ENCODE data around the gene DBP.

DNA sequence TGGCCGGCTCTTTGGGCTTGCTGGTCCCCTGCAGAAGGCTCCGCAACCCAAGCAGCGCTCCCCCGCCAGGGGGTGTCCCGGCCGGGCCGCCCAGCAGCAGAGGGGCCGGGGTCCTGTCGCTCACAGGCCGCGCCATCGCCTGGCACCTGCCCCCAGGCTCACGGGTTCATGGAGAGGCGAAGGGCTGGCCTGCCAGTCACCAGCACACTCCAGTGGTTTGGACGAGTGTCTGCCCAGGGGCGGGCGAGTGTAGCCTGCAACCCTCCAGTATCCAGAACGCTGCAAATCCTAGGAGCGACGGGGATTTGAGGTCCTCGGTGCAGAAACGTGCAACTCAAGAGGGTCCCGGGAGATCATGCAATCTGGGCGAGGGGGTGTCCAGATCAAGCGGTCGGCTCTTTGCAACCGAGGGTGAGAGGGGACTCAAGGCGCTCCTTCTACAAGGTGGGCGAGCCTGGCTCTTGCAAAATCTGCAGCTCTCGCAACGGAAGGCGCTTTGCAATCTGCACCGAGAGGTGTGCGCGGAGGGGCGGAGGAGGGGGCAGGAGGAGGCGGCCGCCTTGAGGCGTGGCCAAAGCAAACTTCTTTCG lies at the start of gene DBP:
- TF ChIP-seq, protein P1, sequence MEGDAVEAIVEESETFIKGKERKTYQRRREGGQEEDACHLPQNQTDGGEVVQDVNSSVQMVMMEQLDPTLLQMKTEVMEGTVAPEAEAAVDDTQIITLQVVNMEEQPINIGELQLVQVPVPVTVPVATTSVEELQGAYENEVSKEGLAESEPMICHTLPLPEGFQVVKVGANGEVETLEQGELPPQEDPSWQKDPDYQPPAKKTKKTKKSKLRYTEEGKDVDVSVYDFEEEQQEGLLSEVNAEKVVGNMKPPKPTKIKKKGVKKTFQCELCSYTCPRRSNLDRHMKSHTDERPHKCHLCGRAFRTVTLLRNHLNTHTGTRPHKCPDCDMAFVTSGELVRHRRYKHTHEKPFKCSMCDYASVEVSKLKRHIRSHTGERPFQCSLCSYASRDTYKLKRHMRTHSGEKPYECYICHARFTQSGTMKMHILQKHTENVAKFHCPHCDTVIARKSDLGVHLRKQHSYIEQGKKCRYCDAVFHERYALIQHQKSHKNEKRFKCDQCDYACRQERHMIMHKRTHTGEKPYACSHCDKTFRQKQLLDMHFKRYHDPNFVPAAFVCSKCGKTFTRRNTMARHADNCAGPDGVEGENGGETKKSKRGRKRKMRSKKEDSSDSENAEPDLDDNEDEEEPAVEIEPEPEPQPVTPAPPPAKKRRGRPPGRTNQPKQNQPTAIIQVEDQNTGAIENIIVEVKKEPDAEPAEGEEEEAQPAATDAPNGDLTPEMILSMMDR (IDR thresholded peaks at IDR 0.05; ENCODE audit: low read depth, low read length), result no peak
- TF ChIP-seq EZH2phosphoT487 (IDR thresholded peaks at IDR 0.05; ENCODE audit: low read depth), result no peak
